H1 (cell line): ENCODE results near the gene RAB10. TPM values are rescaled to one million over a fixed set of nuclear protein-coding genes. Genes with fewer than 3 reads are reported as not detected.

Experiments used
- CTCF ChIA-PET: fragments of 300-600 bp; sonication (Branson Sonifier 250); formaldehyde crosslinking; loops from one replicate; lab custom pipeline; 2021; ENCODE audit not compliant: partially characterized antibody; lab: Charles Lee
- POLR2A ChIA-PET: fragments of 300-600 bp; sonication (Branson Sonifier 250); formaldehyde crosslinking; loops from one replicate; lab custom pipeline; 2021; ENCODE audit warnings: inconsistent platforms; ENCODE audit not compliant: partially characterized antibody; lab: Charles Lee
- DNase-seq, 2 experiments: peaks; one replicate each; pipeline versions ENCODE4 v3.0.0 to v3.0.0-alpha.2; 2010 to 2022; ENCODE audit warnings: low spot score in 2 of 2, low read depth in 1 of 2, mixed read lengths in 1 of 2
- FAIRE-seq: peaks from 2 replicates; lab custom pipeline; 2011; peaks lifted over from hg19 to GRCh38; lab: Jason Lieb, UNC
- H2AFZ ChIP-seq: 2 replicates; pipeline ENCODE4 v1.8.1; 2012; ENCODE audit warnings: low read length, inconsistent platforms
- H2AK5ac ChIP-seq: 2 replicates; pipeline ENCODE4 v1.6.1; 2013; ENCODE audit warnings: low read depth, low read length
- H2BK120ac ChIP-seq: replicated peaks from 2 replicates; pipeline ENCODE3; 2013; ENCODE audit warnings: low read depth, low read length, inconsistent platforms
- H2BK12ac ChIP-seq: 2 replicates; pipeline ENCODE4 v1.6.1; 2013; ENCODE audit warnings: low read depth, low read length
- H2BK15ac ChIP-seq: 2 replicates; pipeline ENCODE4 v1.6.1; 2013; ENCODE audit warnings: low read length
- H2BK20ac ChIP-seq: 2 replicates; pipeline ENCODE4 v1.6.1; 2013; ENCODE audit warnings: low read length
- H2BK5ac ChIP-seq: 2 replicates; pipeline ENCODE4 v1.6.1; 2013; ENCODE audit warnings: low read depth, low read length
- H3K14ac ChIP-seq: 2 replicates; pipeline ENCODE4 v1.6.1; 2013; ENCODE audit warnings: inconsistent platforms; ENCODE audit not compliant: insufficient read length
- H3K18ac ChIP-seq: 2 replicates; pipeline ENCODE4 v1.6.1; 2013; ENCODE audit warnings: low read length; ENCODE audit errors: extremely low read depth
- H3K23ac ChIP-seq: 2 replicates; pipeline ENCODE4 v1.6.1; 2013; ENCODE audit warnings: inconsistent platforms; ENCODE audit not compliant: insufficient read length
- H3K23me2 ChIP-seq: 2 replicates; pipeline ENCODE4 v1.6.1; 2013; ENCODE audit warnings: low read depth, low read length
- H3K27ac ChIP-seq: 2 replicates; pipeline ENCODE4 v1.6.1; 2011; ENCODE audit warnings: low read depth, low read length, inconsistent platforms
- H3K27me3 ChIP-seq, 4 experiments: replicated peaks in 1 of 4; 1 replicate in 1 of 4; 2 replicates in 3 of 4; pipeline versions ENCODE4 v1.6.1 to v1.8.1; 2011 to 2013; ENCODE audit warnings: low read length in 3 of 4, mild to moderate bottlenecking in 3 of 4, inconsistent platforms in 2 of 4, mixed read lengths in 2 of 4, moderate library complexity in 1 of 4; ENCODE audit not compliant: control insufficient read depth in 3 of 4, insufficient read depth in 3 of 4; ENCODE audit errors: extremely low read depth in 1 of 4
- H3K36me3 ChIP-seq, 4 experiments: 2 replicates each; pipeline versions ENCODE4 v1.6.1 to v1.8.1; 2011 to 2013; ENCODE audit warnings: mild to moderate bottlenecking in 4 of 4, low read length in 3 of 4, moderate library complexity in 2 of 4, control low read depth in 1 of 4, inconsistent platforms in 1 of 4; ENCODE audit not compliant: insufficient read depth in 4 of 4, control insufficient read depth in 2 of 4
- H3K4ac ChIP-seq: replicated peaks from 2 replicates; pipeline ENCODE3; 2013; ENCODE audit warnings: low read length, low read depth, mixed read lengths, inconsistent platforms; ENCODE audit not compliant: insufficient read length
- H3K4me1 ChIP-seq, 4 experiments: replicated peaks in 1 of 4; 1 replicate in 1 of 4; 2 replicates in 3 of 4; pipeline versions ENCODE4 v1.6.1 to v1.8.1; 2011 to 2013; ENCODE audit warnings: low read length in 3 of 4, inconsistent platforms in 2 of 4, mixed read lengths in 1 of 4; ENCODE audit not compliant: insufficient read depth in 4 of 4, control insufficient read depth in 3 of 4
- H3K4me2 ChIP-seq, 2 experiments: 2 replicates each; pipeline versions ENCODE4 v1.6.1 to v1.8.1; 2011 to 2013; ENCODE audit warnings: low read depth in 2 of 2, low read length in 2 of 2, control low read depth in 1 of 2, inconsistent platforms in 1 of 2, mild to moderate bottlenecking in 1 of 2; ENCODE audit not compliant: insufficient read depth in 1 of 2
- H3K4me3 ChIP-seq, 4 experiments: fragments of 200-600, 300-600 bp in 1 of 4; sonication (generic), shearing (Covaris generic), sonication (Bioruptor Twin) in 1 of 4; 2 replicates each; pipeline versions ENCODE4 v1.5.1 to v1.8.1; 2011 to 2016; ENCODE audit warnings: low read length in 4 of 4, low read depth in 3 of 4, control low read depth in 2 of 4, inconsistent platforms in 2 of 4, mild to moderate bottlenecking in 2 of 4, mixed read lengths in 1 of 4, moderate library complexity in 1 of 4; ENCODE audit not compliant: insufficient read depth in 2 of 4; ENCODE audit errors: extremely low read depth in 1 of 4
- H3K56ac ChIP-seq: replicated peaks from 2 replicates; pipeline ENCODE3; 2013; ENCODE audit warnings: low read depth, mild to moderate bottlenecking, mixed read lengths, low read length, inconsistent platforms; ENCODE audit not compliant: insufficient read length
- H3K79me1 ChIP-seq: 2 replicates; pipeline ENCODE4 v1.6.1; 2013; ENCODE audit warnings: low read depth, low read length, control low read depth
- H3K79me2 ChIP-seq, 2 experiments: 2 replicates each; pipeline versions ENCODE4 v1.6.1 to v1.8.1; 2012 to 2013; ENCODE audit warnings: low read length in 2 of 2, mild to moderate bottlenecking in 2 of 2, inconsistent platforms in 1 of 2; ENCODE audit not compliant: insufficient read depth in 2 of 2, control insufficient read depth in 1 of 2
- H3K9ac ChIP-seq, 4 experiments: replicated peaks in 1 of 4; 1 replicate in 1 of 4; 2 replicates in 3 of 4; pipeline versions ENCODE4 v1.6.1 to v1.8.1; 2011 to 2013; ENCODE audit warnings: low read depth in 3 of 4, low read length in 3 of 4, control low read depth in 2 of 4, mild to moderate bottlenecking in 2 of 4, moderate library complexity in 2 of 4, inconsistent platforms in 1 of 4; ENCODE audit errors: extremely low read depth in 1 of 4
- H3K9me3 ChIP-seq, 2 experiments: 2 replicates each; pipeline versions ENCODE4 v1.6.1 to v1.8.1; 2012 to 2013; ENCODE audit warnings: mild to moderate bottlenecking in 2 of 2, moderate library complexity in 2 of 2, control low read depth in 1 of 2, inconsistent platforms in 1 of 2, low read depth in 1 of 2, low read length in 1 of 2, mixed read lengths in 1 of 2; ENCODE audit not compliant: insufficient read depth in 2 of 2
- H4K20me1 ChIP-seq, 2 experiments: replicated peaks in 1 of 2; 2 replicates each; pipeline versions ENCODE3 to v1.8.1; 2011 to 2013; ENCODE audit warnings: inconsistent platforms in 2 of 2, low read length in 2 of 2, mild to moderate bottlenecking in 1 of 2; ENCODE audit not compliant: insufficient read depth in 2 of 2, control insufficient read depth in 1 of 2
- H4K5ac ChIP-seq: 2 replicates; pipeline ENCODE4 v1.6.1; 2013; ENCODE audit warnings: low read length, low read depth, mixed read lengths, inconsistent platforms; ENCODE audit not compliant: insufficient read length
- H4K8ac ChIP-seq: 2 replicates; pipeline ENCODE4 v1.8.0; 2013; ENCODE audit warnings: mild to moderate bottlenecking, moderate library complexity, low read length, inconsistent platforms; ENCODE audit not compliant: insufficient read depth; ENCODE audit errors: extremely low read depth
- H4K91ac ChIP-seq: replicated peaks from 2 replicates; pipeline ENCODE3; 2013; ENCODE audit warnings: low read length, mixed read lengths, inconsistent platforms; ENCODE audit not compliant: insufficient read length
- ASH2L ChIP-seq: fragments of 200-600, 300-600 bp; sonication (generic); IDR thresholded peaks from one replicate; pipeline ENCODE4 v1.7.1; 2017; ENCODE audit warnings: low read length
- KDM4A ChIP-seq: IDR thresholded peaks from one replicate; pipeline ENCODE4 v1.7.1; 2012; ENCODE audit warnings: low read depth, mild to moderate bottlenecking, moderate library complexity, low read length, inconsistent platforms; ENCODE audit not compliant: severe bottlenecking
- NRF1 ChIP-seq: IDR thresholded peaks from 2 replicates; pipeline ENCODE4 v1.6.1; 2011; ENCODE audit warnings: mild to moderate bottlenecking, low read depth, low read length, improper control_type of control experiment
- RNF2 ChIP-seq: fragments of 200-900, 300-1000 bp; sonication (generic); IDR thresholded peaks from 2 replicates; pipeline ENCODE4 v1.7.1; 2016; ENCODE audit warnings: borderline replicate concordance, low read depth, mild to moderate bottlenecking, antibody characterized with exemption, low read length; ENCODE audit not compliant: poor library complexity, severe bottlenecking; ENCODE audit errors: missing control alignments
- TBP ChIP-seq: IDR thresholded peaks from 2 replicates; pipeline ENCODE4 v1.6.1; 2011; ENCODE audit warnings: low read depth, low read length, improper control_type of control experiment
- TCF12 ChIP-seq: IDR thresholded peaks from 2 replicates; pipeline ENCODE4 v1.6.1; 2011; ENCODE audit warnings: low read depth, mild to moderate bottlenecking, low read length
- WGBS, 2 experiments: shearing (Covaris generic) in 1 of 2; methylation state at CpG; one replicate each; pipeline versions ENCODE4 v1.1.6 to v1.1.7; 2013 to 2015; ENCODE audit warnings: low lambda C conversion rate in 2 of 2, mixed read lengths in 2 of 2, inconsistent platforms in 1 of 2, low coverage in 1 of 2, missing lambda C conversion rate in 1 of 2; ENCODE audit not compliant: insufficient replicate concordance in 2 of 2, insufficient coverage in 1 of 2, insufficient read length in 1 of 2; ENCODE audit errors: extremely low coverage in 1 of 2, missing lambda C conversion rate in 1 of 2; 5-methylcytosine and 5-hydroxymethylcytosine counted together
- polyA plus RNA-seq, 7 experiments: library from polyadenylated mRNA; depleted of rRNA in 3 of 7; stranded (reverse) in 5 of 7; unstranded in 2 of 7; fragments of >200 nt in 5 of 7; fragments of 200-250 nt in 2 of 7; gene quantifications; 1 replicate in 5 of 7; 2 replicates in 1 of 7; 4 replicates in 1 of 7; pipeline versions ENCODE4 v1.2.1 to v1.2.3, GENCODE V29; 2011 to 2013; ENCODE audit warnings: missing spikeins in 2 of 7, mixed read lengths in 2 of 7
- total RNA-seq: library from RNA; stranded (reverse); fragmentation: NEBNext Ultra II Directional; extraction: Animal tissue kit (Norgen Biotek cat#: 25700); gene quantifications from 2 replicates; pipeline ENCODE4 v1.2.1, GENCODE V29; 2021
- TF ChIP-seq, protein P1 (sequence below): IDR thresholded peaks from 2 replicates; pipeline ENCODE4 v1.6.1; 2011; ENCODE audit warnings: low read depth, mild to moderate bottlenecking, low read length; ENCODE audit not compliant: insufficient read depth
- TF ChIP-seq, protein P2 (sequence below): IDR thresholded peaks from 2 replicates; pipeline ENCODE4 v1.6.1; 2011; ENCODE audit warnings: low read length, improper control_type of control experiment
- TF ChIP-seq, protein P3 (sequence below): IDR thresholded peaks from 2 replicates; pipeline ENCODE4 v1.6.1; 2012; ENCODE audit warnings: low read length, inconsistent platforms

RAB10 gene
- total and polyA plus RNA-seq, 2 of the 8 experiments (the other 6 are each of a cell fraction or from before 2014, with no cell fraction given) = 42.6 to 136 TPM

DNA sequence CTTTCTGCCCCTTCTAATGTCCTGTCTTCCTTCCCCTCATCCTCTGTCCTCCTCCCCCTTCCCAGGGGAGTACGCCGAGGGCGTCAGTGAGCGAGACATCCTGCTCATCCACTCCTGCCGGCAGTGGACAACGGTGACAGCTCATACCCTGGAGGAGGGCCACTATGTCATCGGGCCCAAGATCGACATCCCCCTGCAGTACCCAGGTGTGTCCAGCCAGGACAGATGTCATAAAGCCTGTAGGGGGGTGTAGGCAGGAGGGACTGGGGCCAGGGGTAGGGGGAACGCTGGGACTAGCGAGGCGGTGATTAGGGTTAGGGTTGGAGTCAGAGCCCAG, 142.4 kb downstream of the RAB10 start:
- WGBS, 2 experiments = 90% methylated on average over 10 of the region's 11 CpGs; no CpG with 5 or more reads in 1 of the 2 experiments
- H3K23ac ChIP-seq = no peak overlapping the region
- H3K23me2 ChIP-seq = peaks cover 19% of the 10 kb centered on the region
- no peak overlapping the region for H2BK5ac ChIP-seq
- no peak overlapping the region for H4K91ac ChIP-seq
- no peak overlapping the region for H3K18ac ChIP-seq
- H4K8ac ChIP-seq = no peak overlapping the region
- DNase-seq = no peak
- no peak overlapping the region for H3K14ac ChIP-seq
- no peak for FAIRE-seq
- no peak overlapping the region for H2BK20ac ChIP-seq
- no peak overlapping the region for H3K27ac ChIP-seq
- peaks cover 2 to 20% of the 10 kb centered on the region in 2 experiments for H4K20me1 ChIP-seq
- H4K5ac ChIP-seq = no peak overlapping the region
- no peak overlapping the region for H2AFZ ChIP-seq
- H3K9me3 ChIP-seq = no peaks in the 10 kb centered on the region
- H3K4ac ChIP-seq = no peak overlapping the region
- H2BK120ac ChIP-seq = no peak overlapping the region
- CTCF ChIA-PET = interaction anchor here (0.7 to 3.2 kb wide), 4 partner anchors 8 to 63 kb away, joined by 3 to 23 read pairs (median 5); no protein-coding TSS in a partner anchor
- H3K4me2 ChIP-seq = no peak overlapping the region
- no peak overlapping the region for H3K4me3 ChIP-seq
- H3K79me2 ChIP-seq = peaks cover 0 to 11% of the 10 kb centered on the region in 2 experiments; a peak in 1 of 4 replicates
- POLR2A ChIA-PET = interaction anchor here (1.2 to 7.3 kb wide), 2 partner anchors 9 to 11 kb away, joined by 3 to 65 read pairs; no protein-coding TSS in a partner anchor
- no peak overlapping the region for H2BK15ac ChIP-seq
- peaks cover 4 to 29% (median 17%) of the 10 kb centered on the region in 4 experiments for H3K4me1 ChIP-seq
- peaks cover 8% of the 10 kb centered on the region for H3K79me1 ChIP-seq
- H3K56ac ChIP-seq = no peak overlapping the region
- H2AK5ac ChIP-seq = no peak overlapping the region
- no peak for TF ChIP-seq ASH2L
- TF ChIP-seq TCF12 = no peak
- TF ChIP-seq RNF2 = no peak
- TF ChIP-seq, protein P1, sequence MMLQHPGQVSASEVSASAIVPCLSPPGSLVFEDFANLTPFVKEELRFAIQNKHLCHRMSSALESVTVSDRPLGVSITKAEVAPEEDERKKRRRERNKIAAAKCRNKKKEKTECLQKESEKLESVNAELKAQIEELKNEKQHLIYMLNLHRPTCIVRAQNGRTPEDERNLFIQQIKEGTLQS = no peak
- TF ChIP-seq TBP = no peak
- TF ChIP-seq, protein P2, sequence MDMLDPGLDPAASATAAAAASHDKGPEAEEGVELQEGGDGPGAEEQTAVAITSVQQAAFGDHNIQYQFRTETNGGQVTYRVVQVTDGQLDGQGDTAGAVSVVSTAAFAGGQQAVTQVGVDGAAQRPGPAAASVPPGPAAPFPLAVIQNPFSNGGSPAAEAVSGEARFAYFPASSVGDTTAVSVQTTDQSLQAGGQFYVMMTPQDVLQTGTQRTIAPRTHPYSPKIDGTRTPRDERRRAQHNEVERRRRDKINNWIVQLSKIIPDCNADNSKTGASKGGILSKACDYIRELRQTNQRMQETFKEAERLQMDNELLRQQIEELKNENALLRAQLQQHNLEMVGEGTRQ = no peak
- no peak for TF ChIP-seq KDM4A
- TF ChIP-seq NRF1 = no peak
- TF ChIP-seq, protein P3, sequence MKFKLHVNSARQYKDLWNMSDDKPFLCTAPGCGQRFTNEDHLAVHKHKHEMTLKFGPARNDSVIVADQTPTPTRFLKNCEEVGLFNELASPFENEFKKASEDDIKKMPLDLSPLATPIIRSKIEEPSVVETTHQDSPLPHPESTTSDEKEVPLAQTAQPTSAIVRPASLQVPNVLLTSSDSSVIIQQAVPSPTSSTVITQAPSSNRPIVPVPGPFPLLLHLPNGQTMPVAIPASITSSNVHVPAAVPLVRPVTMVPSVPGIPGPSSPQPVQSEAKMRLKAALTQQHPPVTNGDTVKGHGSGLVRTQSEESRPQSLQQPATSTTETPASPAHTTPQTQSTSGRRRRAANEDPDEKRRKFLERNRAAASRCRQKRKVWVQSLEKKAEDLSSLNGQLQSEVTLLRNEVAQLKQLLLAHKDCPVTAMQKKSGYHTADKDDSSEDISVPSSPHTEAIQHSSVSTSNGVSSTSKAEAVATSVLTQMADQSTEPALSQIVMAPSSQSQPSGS = no peak
- peaks cover 0 to 9% (median 2%) of the 10 kb centered on the region in 4 experiments; a peak in 3 of 8 replicates for H3K36me3 ChIP-seq
- H3K9ac ChIP-seq = no peak overlapping the region
- H2BK12ac ChIP-seq = no peak overlapping the region
- peaks cover 0 to 2% (median 0%) of the 10 kb centered on the region in 4 experiments; a peak in 3 of 7 replicates for H3K27me3 ChIP-seq
